ENCODE data around the gene NEK5. TPM values are rescaled to one million over a fixed set of nuclear protein-coding genes. Genes with fewer than 3 reads are reported as not detected.

The NEK5 gene
- total and polyA plus RNA-seq, 2 donors (not counting 3 experiments of a cell fraction or from before 2014, with no cell fraction given): 0.03 to 0.18 TPM

DNA sequence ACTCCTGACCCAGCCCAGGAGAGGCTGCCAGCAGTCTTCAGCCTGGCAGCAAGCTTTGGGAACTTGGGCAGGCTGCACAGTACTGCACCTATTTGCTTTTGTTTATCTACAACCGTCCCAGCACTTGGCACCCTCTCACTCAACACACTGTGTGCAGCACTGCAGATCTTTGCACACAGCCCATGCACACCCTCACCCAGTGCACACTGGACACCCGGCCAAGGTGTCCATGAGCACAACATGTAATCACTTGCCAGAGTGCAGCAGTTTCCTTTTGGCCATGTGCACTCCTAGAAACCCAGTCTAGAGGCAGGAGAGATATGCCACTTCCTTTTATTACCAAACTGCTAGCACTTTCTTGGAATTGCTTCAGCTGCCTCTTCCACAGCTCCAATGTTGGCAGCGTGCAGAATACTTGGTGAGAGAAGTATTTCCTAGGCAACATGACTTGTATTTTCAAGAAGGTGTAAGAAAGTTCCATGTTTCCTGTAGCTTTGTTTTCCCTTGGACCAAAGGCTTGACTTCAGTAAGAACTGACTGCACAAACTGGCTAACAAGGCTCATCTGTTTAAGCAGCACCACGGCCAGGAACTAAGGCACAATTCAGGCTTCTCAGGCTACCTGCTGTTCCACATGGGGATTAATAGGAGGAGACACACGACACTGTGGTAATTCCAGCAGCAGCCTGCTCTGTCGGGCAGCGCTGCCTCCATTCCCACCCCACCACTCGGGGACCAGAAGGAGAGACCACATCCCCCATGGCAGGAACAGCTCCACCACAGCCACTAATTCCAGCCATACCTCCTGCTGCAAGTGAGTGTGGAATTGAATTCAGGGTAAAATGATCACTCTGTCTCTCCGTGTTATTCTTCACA, 133.0 kb downstream of the NEK5 start:
- no TSS peak for BruUV-seq (replicated peaks)
- Histone ChIP-seq H3K9me3 (replicated peaks; ENCODE audit: control insufficient read depth, insufficient read depth, low read length) (no peaks in the 10 kb centered on the region), H3K4me3 (replicated peaks in 1 of 3; ENCODE audit: insufficient read depth in 1 of 3, low read depth in 1 of 3, low read length in 3 of 3) (no peak overlapping the region), H3K4me2 (ENCODE audit: insufficient read depth, low read length) (no peak overlapping the region), H3K9me1 (replicated peaks; ENCODE audit: control insufficient read depth, extremely low read depth, insufficient read depth, low read length) (no peaks in the 10 kb centered on the region), H2AFZ (ENCODE audit: low read depth, low read length) (no peak overlapping the region), H3K4me1 (ENCODE audit: control insufficient read depth, extremely low read depth, insufficient read depth, low read length) (no peaks in the 10 kb centered on the region), H3K27me3 (ENCODE audit: control insufficient read depth in 2 of 2, insufficient read depth in 2 of 2, low read length in 2 of 2) (peaks cover 17 to 19% of the 10 kb centered on the region in 2 experiments), H3K9ac (replicated peaks; ENCODE audit: extremely low read depth, insufficient read depth, low read length) (no peak overlapping the region), H3K36me3 (ENCODE audit: control insufficient read depth in 2 of 2, extremely low read depth in 1 of 2, insufficient read depth in 2 of 2, low read length in 2 of 2) (no peaks in the 10 kb centered on the region), H3K27ac (ENCODE audit: insufficient read depth, low read depth, low read length) (no peak overlapping the region), H3K79me2 (ENCODE audit: control insufficient read depth, insufficient read depth, low read length) (no peaks in the 10 kb centered on the region), H4K20me1 (replicated peaks; ENCODE audit: control insufficient read depth, extremely low read depth, insufficient read depth, low read length) (no peaks in the 10 kb centered on the region)
- FAIRE-seq (no peak), DNase-seq (ENCODE audit: low read depth, low spot score) (peak; percentile 30)
- dilution Hi-C loops (cut with MboI; ENCODE audit: extremely low pct_ligation_motif_present, low sequenced_read_pairs) (no loop called here), intact Hi-C loops (cut with micrococcal nuclease) (no loop called here)
- TF ChIP-seq FOS (IDR thresholded peaks at IDR 0.05; ENCODE audit: borderline replicate concordance, insufficient read depth, low read length): no peak
- TF ChIP-seq, protein P1, sequence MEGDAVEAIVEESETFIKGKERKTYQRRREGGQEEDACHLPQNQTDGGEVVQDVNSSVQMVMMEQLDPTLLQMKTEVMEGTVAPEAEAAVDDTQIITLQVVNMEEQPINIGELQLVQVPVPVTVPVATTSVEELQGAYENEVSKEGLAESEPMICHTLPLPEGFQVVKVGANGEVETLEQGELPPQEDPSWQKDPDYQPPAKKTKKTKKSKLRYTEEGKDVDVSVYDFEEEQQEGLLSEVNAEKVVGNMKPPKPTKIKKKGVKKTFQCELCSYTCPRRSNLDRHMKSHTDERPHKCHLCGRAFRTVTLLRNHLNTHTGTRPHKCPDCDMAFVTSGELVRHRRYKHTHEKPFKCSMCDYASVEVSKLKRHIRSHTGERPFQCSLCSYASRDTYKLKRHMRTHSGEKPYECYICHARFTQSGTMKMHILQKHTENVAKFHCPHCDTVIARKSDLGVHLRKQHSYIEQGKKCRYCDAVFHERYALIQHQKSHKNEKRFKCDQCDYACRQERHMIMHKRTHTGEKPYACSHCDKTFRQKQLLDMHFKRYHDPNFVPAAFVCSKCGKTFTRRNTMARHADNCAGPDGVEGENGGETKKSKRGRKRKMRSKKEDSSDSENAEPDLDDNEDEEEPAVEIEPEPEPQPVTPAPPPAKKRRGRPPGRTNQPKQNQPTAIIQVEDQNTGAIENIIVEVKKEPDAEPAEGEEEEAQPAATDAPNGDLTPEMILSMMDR (IDR thresholded peaks at IDR 0.05; ENCODE audit: extremely low read depth in 1 of 2, insufficient read depth in 1 of 2, low read depth in 1 of 2, low read length in 2 of 2): no peak
- TF ChIP-seq POLR2A (IDR thresholded peaks at IDR 0.05; ENCODE audit: low read depth, low read length): no peak
- TF ChIP-seq JUN (IDR thresholded peaks at IDR 0.05; ENCODE audit: borderline replicate concordance, insufficient read depth, insufficient read length, low read depth): no peak
- no peak for TF ChIP-seq EZH2 (IDR thresholded peaks at IDR 0.05; ENCODE audit: borderline replicate concordance, low read depth, low read length, severe bottlenecking)
- no peak for TF ChIP-seq GATA2 (IDR thresholded peaks at IDR 0.05; ENCODE audit: insufficient read depth, insufficient read length, low read depth, low read length)
- TF ChIP-seq MYC (IDR thresholded peaks at IDR 0.05; ENCODE audit: low read depth, low read length): no peak
- no peak for TF ChIP-seq POLR2AphosphoS5 (IDR thresholded peaks at IDR 0.05; ENCODE audit: insufficient read depth, low read depth, low read length)
- TF ChIP-seq, protein P2, sequence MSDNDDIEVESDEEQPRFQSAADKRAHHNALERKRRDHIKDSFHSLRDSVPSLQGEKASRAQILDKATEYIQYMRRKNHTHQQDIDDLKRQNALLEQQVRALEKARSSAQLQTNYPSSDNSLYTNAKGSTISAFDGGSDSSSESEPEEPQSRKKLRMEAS (IDR thresholded peaks at IDR 0.05; ENCODE audit: insufficient read depth, insufficient read length): no peak
- ChIA-PET CTCF (no interaction called here), POLR2A (no interaction called here)

Data from endothelial cell of umbilical vein (primary cell).